Measurements from ENCODE around the gene DNAJC4.
A peak's percentile ranks its signal among the peaks of the same experiment; 100 is the strongest.

The DNAJC4 gene

GRCh38 chr11:64207256-64208085, 22.9 kb upstream of the DNAJC4 start:
- peak overlapping the region; percentile 95 for H3K4me3 ChIP-seq (ENCODE audit: low read depth, low read length)
- DNase-seq (ENCODE audit: low read depth): peak; percentile 95
- TF ChIP-seq MAX (IDR thresholded peaks at IDR 0.05; ENCODE audit: low read depth, low read length): peak; percentile 61
- TF ChIP-seq POLR2A (IDR thresholded peaks at IDR 0.05; ENCODE audit: extremely low read depth, insufficient read length): peak; percentile 40
- no peak for TF ChIP-seq CTCF (IDR thresholded peaks at IDR 0.05; ENCODE audit: low read depth, low read length)
- TF ChIP-seq MYC (IDR thresholded peaks at IDR 0.05; ENCODE audit: low read depth, low read length): peak; percentile 71

- peak overlapping the region; percentile 95 for H3K4me3 ChIP-seq (ENCODE audit: low read depth, low read length)
- TF ChIP-seq CTCF (IDR thresholded peaks at IDR 0.05; ENCODE audit: low read depth, low read length): no peak
- TF ChIP-seq MYC (IDR thresholded peaks at IDR 0.05; ENCODE audit: low read depth, low read length): no peak
- TF ChIP-seq POLR2A (IDR thresholded peaks at IDR 0.05; ENCODE audit: extremely low read depth, insufficient read length): no peak
- TF ChIP-seq MAX (IDR thresholded peaks at IDR 0.05; ENCODE audit: low read depth, low read length): no peak
- no peak for DNase-seq (ENCODE audit: low read depth)
These were observed 22.1 kb upstream of the DNAJC4 start for GRCh38 chr11:64208086-64208795.

- DNase-seq (ENCODE audit: low read depth): no peak
- TF ChIP-seq CTCF (IDR thresholded peaks at IDR 0.05; ENCODE audit: low read depth, low read length) (no peak), MYC (IDR thresholded peaks at IDR 0.05; ENCODE audit: low read depth, low read length) (no peak), POLR2A (IDR thresholded peaks at IDR 0.05; ENCODE audit: extremely low read depth, insufficient read length) (no peak), MAX (IDR thresholded peaks at IDR 0.05; ENCODE audit: low read depth, low read length) (no peak)
- no peak overlapping the region for H3K4me3 ChIP-seq (ENCODE audit: low read depth, low read length)
These were observed 21.4 kb upstream of the DNAJC4 start for GRCh38 chr11:64208796-64209562.

GRCh38 chr11:64209563-64209843, 20.8 kb upstream of the DNAJC4 start:
- TF ChIP-seq MAX (IDR thresholded peaks at IDR 0.05; ENCODE audit: low read depth, low read length): no peak
- no peak for DNase-seq (ENCODE audit: low read depth)
- H3K4me3 ChIP-seq (ENCODE audit: low read depth, low read length): no peak overlapping the region

GRCh38 chr11:64210301-64211020, 19.9 kb upstream of the DNAJC4 start:
- TF ChIP-seq MAX (IDR thresholded peaks at IDR 0.05; ENCODE audit: low read depth, low read length) (no peak), MYC (IDR thresholded peaks at IDR 0.05; ENCODE audit: low read depth, low read length) (no peak), POLR2A (IDR thresholded peaks at IDR 0.05; ENCODE audit: extremely low read depth, insufficient read length) (no peak), CTCF (IDR thresholded peaks at IDR 0.05; ENCODE audit: low read depth, low read length) (no peak)
- no peak for DNase-seq (ENCODE audit: low read depth)
- no peak overlapping the region for H3K4me3 ChIP-seq (ENCODE audit: low read depth, low read length)
